ENCODE data around the gene LRRC10B.

Gene LRRC10B

DNA sequence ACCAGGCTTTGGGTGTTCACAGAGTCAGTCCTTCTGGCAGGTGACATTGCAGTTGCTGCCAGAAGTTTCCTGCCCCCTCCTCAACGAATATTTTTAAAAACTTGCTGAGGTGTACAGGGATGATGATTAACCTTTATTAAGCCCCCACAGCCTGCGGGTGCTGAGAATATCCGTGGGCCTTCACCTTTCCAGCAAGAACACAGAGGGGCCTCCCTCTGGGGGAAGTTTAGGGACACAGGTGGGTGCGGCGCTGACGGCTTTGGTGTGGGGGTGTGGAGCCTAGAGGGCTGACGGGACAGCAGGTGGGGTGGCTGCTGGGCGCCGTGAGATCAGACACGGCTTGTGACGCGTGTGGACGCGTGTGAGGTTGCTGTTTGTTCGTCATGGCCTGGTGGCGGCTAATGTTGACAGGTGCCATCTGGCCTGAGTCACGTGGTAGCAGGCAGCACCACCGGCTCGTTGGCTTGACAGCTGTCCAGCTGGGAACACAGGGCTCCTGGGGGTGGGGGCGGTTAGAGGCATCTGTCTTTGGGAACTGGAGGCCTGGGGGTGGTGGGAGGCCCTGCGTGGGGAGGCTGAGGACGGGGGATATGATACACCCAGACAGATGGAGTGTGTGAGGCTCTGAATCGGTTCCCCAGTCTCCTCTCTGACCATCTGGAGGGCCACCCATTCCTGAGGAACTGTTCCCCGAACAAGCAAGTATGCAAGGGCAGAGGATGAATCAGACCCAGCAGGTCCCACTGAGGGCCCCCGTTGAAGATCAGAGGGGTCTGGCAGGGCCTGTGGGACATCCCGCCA lies 12.5 kb upstream of the LRRC10B start:
- DNase-seq (ENCODE audit: low read depth, low spot score) = no peak
- Histone ChIP-seq H3K4me1 (ENCODE audit: insufficient read depth, insufficient read length) (peaks cover 16% of the 10 kb centered on the region), H3K9ac (ENCODE audit: insufficient read length, low read depth) (no peak overlapping the region), H3K9me3 (ENCODE audit: insufficient read depth, low read length) (no peaks in the 10 kb centered on the region), H3K27me3 (ENCODE audit: insufficient read depth, insufficient read length) (no peaks in the 10 kb centered on the region), H3K36me3 (ENCODE audit: insufficient read depth, insufficient read length, low read length) (no peaks in the 10 kb centered on the region), H3K4me3 (ENCODE audit: insufficient read length, low read depth) (no peak overlapping the region)
- TF ChIP-seq YY1 (IDR thresholded peaks at IDR 0.05; ENCODE audit: insufficient read depth, insufficient read length) = no peak
- TF ChIP-seq SUZ12 (IDR thresholded peaks at IDR 0.05; ENCODE audit: extremely low read depth, insufficient read depth, insufficient read length) = no peak
- no peak for TF ChIP-seq ZNF274 (IDR thresholded peaks at IDR 0.05; ENCODE audit: low read depth, low read length)

DNA sequence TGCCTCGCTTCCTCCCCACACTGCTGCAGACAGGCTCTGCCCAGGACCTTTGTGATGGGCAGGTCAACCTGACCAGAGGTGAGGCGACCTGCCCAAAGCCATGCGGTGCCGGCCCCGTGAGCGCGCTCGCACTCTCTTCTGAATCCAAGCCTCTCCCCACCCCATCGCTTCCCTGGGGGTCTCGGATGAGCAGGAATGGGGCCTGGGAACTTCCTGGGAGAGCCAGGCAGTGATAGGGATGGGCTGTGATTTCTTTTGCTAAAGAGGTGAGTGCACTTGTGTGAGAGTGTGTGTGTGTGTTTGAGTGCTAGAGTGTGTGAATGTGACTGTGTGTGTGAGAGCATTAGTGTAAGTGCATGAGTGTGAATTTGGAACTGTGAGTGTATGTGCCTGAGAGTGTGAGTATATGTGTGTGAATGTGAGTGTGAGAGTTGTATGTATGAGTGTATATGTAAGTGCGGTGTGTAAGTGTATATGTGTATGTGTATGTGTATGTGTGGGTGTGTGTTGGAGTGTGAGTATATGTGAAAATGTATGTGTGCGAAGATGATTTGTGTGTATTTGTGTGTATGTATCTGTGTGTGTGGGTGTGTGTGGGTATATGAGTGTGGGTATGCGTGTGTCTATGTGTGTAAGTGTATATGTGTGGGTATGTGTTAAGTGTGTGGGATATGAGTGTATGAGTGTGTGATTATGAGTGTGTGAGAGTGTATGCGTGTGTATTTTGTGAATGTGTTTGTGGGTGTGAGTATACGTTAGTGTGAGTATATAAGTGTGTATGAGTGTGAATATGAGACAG lies 11.7 kb upstream of the LRRC10B start:
- Histone ChIP-seq H3K27me3 (ENCODE audit: insufficient read depth, insufficient read length) (no peaks in the 10 kb centered on the region), H3K9ac (ENCODE audit: insufficient read length, low read depth) (no peak overlapping the region), H3K9me3 (ENCODE audit: insufficient read depth, low read length) (no peaks in the 10 kb centered on the region), H3K4me1 (ENCODE audit: insufficient read depth, insufficient read length) (peaks cover 10% of the 10 kb centered on the region), H3K4me3 (ENCODE audit: insufficient read length, low read depth) (no peak overlapping the region), H3K36me3 (ENCODE audit: insufficient read depth, insufficient read length, low read length) (no peaks in the 10 kb centered on the region)
- DNase-seq (ENCODE audit: low read depth, low spot score) = no peak
- TF ChIP-seq YY1 (IDR thresholded peaks at IDR 0.05; ENCODE audit: insufficient read depth, insufficient read length) = no peak
- no peak for TF ChIP-seq ZNF274 (IDR thresholded peaks at IDR 0.05; ENCODE audit: low read depth, low read length)
- no peak for TF ChIP-seq SUZ12 (IDR thresholded peaks at IDR 0.05; ENCODE audit: extremely low read depth, insufficient read depth, insufficient read length)

DNA sequence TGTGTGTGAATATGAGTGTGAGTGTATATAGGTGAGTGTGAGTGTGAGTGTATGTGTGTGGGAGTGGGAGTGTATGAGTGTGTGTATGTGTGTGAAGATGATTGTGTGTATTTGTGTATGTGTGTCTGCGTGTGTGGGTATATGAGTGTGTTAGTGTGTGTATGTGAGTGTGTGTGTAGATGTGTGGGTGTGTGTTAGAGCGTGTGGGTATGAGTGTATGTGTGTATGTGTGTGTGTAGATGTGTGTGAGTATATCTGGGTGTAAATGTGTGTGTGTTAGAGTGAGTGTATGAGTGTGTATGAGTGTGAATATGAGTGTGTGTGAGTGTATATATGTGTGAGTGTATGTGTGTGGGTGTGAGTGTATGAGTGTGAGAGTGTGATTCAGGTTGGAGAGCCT lies 11.1 kb upstream of the LRRC10B start:
- Histone ChIP-seq H3K4me3 (ENCODE audit: insufficient read length, low read depth) (no peak overlapping the region), H3K36me3 (ENCODE audit: insufficient read depth, insufficient read length, low read length) (no peaks in the 10 kb centered on the region), H3K4me1 (ENCODE audit: insufficient read depth, insufficient read length) (peaks cover 8% of the 10 kb centered on the region), H3K9me3 (ENCODE audit: insufficient read depth, low read length) (no peaks in the 10 kb centered on the region), H3K27me3 (ENCODE audit: insufficient read depth, insufficient read length) (no peaks in the 10 kb centered on the region), H3K9ac (ENCODE audit: insufficient read length, low read depth) (no peak overlapping the region)
- TF ChIP-seq ZNF274 (IDR thresholded peaks at IDR 0.05; ENCODE audit: low read depth, low read length) (no peak), YY1 (IDR thresholded peaks at IDR 0.05; ENCODE audit: insufficient read depth, insufficient read length) (no peak), SUZ12 (IDR thresholded peaks at IDR 0.05; ENCODE audit: extremely low read depth, insufficient read depth, insufficient read length) (no peak)
- no peak for DNase-seq (ENCODE audit: low read depth, low spot score)

DNA sequence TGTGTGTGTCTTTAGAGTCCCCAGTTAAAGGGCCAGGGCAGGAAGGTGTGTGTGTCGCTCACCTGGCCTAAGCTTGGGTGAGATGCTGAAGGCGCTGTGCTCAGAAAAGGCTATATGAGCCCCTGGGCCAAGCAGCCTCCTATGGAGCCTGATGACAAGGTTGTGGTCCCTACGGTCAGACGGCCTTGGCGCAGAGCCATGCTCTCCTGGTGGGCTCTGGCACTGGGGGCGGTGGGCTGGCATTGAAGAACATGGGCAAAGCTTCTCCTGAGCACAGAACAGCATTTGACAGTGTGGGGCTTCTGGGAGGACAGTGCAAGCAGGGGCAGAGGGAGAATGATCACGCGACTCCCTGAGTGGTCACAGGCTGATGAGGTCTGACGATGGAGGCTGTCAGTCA lies 10.7 kb upstream of the LRRC10B start:
- Histone ChIP-seq H3K36me3 (ENCODE audit: insufficient read depth, insufficient read length, low read length) (no peaks in the 10 kb centered on the region), H3K27me3 (ENCODE audit: insufficient read depth, insufficient read length) (no peaks in the 10 kb centered on the region), H3K9me3 (ENCODE audit: insufficient read depth, low read length) (no peaks in the 10 kb centered on the region), H3K4me3 (ENCODE audit: insufficient read length, low read depth) (no peak overlapping the region), H3K4me1 (ENCODE audit: insufficient read depth, insufficient read length) (peaks cover 12% of the 10 kb centered on the region), H3K9ac (ENCODE audit: insufficient read length, low read depth) (no peak overlapping the region)
- TF ChIP-seq SUZ12 (IDR thresholded peaks at IDR 0.05; ENCODE audit: extremely low read depth, insufficient read depth, insufficient read length) = no peak
- TF ChIP-seq YY1 (IDR thresholded peaks at IDR 0.05; ENCODE audit: insufficient read depth, insufficient read length) = no peak
- TF ChIP-seq ZNF274 (IDR thresholded peaks at IDR 0.05; ENCODE audit: low read depth, low read length) = no peak
- no peak for DNase-seq (ENCODE audit: low read depth, low spot score)

DNA sequence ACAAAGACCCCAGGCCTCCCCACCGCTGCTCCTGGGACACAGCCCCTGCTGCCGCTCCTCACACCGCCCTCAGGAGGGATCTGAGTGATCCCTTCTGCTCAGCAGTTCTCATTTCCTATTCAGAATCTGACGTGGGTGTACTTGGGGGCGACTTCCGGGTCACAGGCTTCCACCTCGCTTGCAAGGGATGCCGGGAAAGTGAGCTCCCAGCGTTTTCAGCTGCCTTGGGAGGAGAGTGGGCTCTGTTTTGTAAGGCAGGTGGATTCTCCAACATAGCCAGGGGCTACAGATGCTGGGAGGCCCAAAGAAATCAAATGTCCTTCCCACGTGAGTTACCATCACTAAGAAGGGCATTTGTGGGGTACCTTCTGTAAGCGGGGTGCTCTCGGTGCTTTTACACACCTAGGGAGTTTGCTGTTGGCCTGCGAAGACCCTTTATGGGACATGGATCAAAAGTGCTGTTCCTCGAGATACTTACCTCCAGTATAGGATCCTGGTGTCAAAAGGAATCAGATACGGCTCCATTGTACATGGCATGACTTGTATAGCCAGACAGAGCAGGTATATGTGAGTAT lies 9.7 kb upstream of the LRRC10B start:
- H3K4me3 ChIP-seq (ENCODE audit: insufficient read length, low read depth) = no peak overlapping the region
- H3K36me3 ChIP-seq (ENCODE audit: insufficient read depth, insufficient read length, low read length) = no peaks in the 10 kb centered on the region
- H3K4me1 ChIP-seq (ENCODE audit: insufficient read depth, insufficient read length) = peaks cover 15% of the 10 kb centered on the region
- no peak overlapping the region for H3K9ac ChIP-seq (ENCODE audit: insufficient read length, low read depth)
- DNase-seq (ENCODE audit: low read depth, low spot score) = no peak
- TF ChIP-seq YY1 (IDR thresholded peaks at IDR 0.05; ENCODE audit: insufficient read depth, insufficient read length) (no peak), SUZ12 (IDR thresholded peaks at IDR 0.05; ENCODE audit: extremely low read depth, insufficient read depth, insufficient read length) (no peak)
- no peaks in the 10 kb centered on the region for H3K9me3 ChIP-seq (ENCODE audit: insufficient read depth, low read length)
- H3K27me3 ChIP-seq (ENCODE audit: insufficient read depth, insufficient read length) = no peaks in the 10 kb centered on the region

DNA sequence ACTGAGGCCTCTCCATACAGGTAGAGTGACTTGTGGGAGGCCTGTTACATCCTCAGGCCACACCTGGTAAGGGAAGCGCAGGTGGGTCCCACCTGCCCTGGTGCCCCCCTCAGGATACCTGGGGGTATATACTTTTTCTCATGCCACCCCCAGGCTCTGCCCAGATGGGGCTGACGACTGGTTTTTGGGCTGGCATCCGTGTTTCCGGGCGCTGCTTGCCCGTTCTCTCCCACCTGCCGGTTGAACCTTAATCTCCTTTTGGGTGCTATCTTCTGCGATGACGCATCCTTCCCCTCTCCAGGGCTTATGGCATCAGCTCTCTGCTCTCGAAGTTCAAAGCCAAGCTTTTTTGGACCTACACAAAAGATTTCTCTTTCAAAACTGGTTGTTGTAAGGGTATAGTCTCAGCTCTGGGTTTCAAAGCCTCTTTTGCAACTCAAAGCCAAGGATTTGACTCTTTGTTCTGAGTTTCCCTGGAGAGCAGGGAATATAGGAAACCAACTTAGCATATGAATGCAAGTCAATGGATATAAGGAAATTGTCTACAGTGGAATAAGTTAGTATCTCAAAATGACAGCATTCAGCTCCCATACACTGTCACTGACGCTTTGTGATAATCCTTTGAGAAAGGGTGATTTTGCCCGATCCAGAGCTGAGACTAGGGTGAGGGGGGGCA lies 8.6 kb upstream of the LRRC10B start:
- peak; percentile 91 for DNase-seq (ENCODE audit: low read depth, low spot score)
- H3K9ac ChIP-seq (ENCODE audit: insufficient read length, low read depth) = no peak overlapping the region
- peaks cover 15% of the 10 kb centered on the region for H3K4me1 ChIP-seq (ENCODE audit: insufficient read depth, insufficient read length)
- H3K9me3 ChIP-seq (ENCODE audit: insufficient read depth, low read length) = no peaks in the 10 kb centered on the region
- H3K36me3 ChIP-seq (ENCODE audit: insufficient read depth, insufficient read length, low read length) = no peaks in the 10 kb centered on the region
- TF ChIP-seq YY1 (IDR thresholded peaks at IDR 0.05; ENCODE audit: insufficient read depth, insufficient read length) = no peak
- no peak for TF ChIP-seq ZNF274 (IDR thresholded peaks at IDR 0.05; ENCODE audit: low read depth, low read length)
- no peak overlapping the region for H3K4me3 ChIP-seq (ENCODE audit: insufficient read length, low read depth)
- peaks cover 3% of the 10 kb centered on the region for H3K27me3 ChIP-seq (ENCODE audit: insufficient read depth, insufficient read length)
